Fibroblast of the aortic adventitia (primary cell): ENCODE data around the gene ZNF408. TPM values are rescaled to one million over a fixed set of nuclear protein-coding genes. Genes with fewer than 3 reads are reported as not detected.

Experiments used
- DNase-seq: peaks from one replicate; pipeline ENCODE4 v3.0.0-alpha.2; 2010; ENCODE audit warnings: low read depth
- H3K4me3 ChIP-seq: 2 replicates; pipeline ENCODE4 v1.5.1; 2011; ENCODE audit warnings: low read depth, mild to moderate bottlenecking, control low read depth, low read length, moderate library complexity
- total RNA-seq: library from RNA; depleted of rRNA; stranded (reverse); fragments of >200 nt; gene quantifications from 2 replicates; pipeline ENCODE4 v1.2.3, GENCODE V29; 2012; ENCODE audit warnings: low replicate concordance
- TF ChIP-seq, protein P1 (sequence below): IDR thresholded peaks from 2 replicates; pipeline ENCODE4 v1.5.1; 2011; ENCODE audit warnings: mild to moderate bottlenecking, low read length, control low read depth, inconsistent platforms; ENCODE audit not compliant: insufficient read depth

The ZNF408 gene
- total RNA-seq, 1 donor: 9.3 TPM

DNA sequence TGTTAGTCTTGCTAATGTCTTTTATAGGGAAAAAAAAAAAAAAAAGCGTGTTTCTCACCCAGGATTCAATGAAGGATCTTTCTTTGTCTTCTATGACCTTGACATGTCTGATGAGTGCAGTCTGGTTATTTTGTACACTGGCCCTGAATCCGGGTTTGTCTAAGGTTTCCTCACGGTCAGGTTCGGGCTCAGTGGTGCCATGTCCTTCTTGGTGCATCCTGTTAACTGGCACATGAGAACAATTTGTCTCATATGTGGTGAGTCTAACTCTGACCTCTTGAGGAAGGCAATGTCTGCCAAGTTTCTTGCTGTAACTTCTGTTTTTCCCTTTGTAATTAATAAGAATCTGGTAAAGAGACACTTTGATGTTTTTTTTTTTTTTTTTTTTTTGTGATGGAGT lies 30.7 kb downstream of the ZNF408 start:
- TF ChIP-seq, protein P1, sequence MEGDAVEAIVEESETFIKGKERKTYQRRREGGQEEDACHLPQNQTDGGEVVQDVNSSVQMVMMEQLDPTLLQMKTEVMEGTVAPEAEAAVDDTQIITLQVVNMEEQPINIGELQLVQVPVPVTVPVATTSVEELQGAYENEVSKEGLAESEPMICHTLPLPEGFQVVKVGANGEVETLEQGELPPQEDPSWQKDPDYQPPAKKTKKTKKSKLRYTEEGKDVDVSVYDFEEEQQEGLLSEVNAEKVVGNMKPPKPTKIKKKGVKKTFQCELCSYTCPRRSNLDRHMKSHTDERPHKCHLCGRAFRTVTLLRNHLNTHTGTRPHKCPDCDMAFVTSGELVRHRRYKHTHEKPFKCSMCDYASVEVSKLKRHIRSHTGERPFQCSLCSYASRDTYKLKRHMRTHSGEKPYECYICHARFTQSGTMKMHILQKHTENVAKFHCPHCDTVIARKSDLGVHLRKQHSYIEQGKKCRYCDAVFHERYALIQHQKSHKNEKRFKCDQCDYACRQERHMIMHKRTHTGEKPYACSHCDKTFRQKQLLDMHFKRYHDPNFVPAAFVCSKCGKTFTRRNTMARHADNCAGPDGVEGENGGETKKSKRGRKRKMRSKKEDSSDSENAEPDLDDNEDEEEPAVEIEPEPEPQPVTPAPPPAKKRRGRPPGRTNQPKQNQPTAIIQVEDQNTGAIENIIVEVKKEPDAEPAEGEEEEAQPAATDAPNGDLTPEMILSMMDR: no peak
- H3K4me3 ChIP-seq: no peak overlapping the region
- no peak for DNase-seq

DNA sequence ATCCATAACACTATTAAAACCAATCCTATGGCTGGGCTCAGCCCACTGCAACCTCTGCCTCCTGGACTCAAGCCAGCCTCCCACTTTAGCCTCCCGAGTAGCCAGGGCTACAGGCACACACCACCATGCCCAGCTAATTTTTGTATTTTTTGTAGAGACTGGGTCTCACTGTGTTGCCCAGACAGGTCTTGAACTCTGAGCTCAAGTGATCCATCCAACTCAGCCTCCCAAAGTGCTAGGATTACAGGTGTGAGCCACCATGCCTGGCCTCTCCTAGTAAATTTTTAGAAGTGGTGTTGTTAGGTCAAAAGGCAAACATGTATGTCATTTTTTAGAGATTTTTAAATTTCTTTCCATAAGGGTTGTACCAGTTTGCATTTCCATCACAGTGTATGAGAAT lies 32.4 kb downstream of the ZNF408 start:
- no peak overlapping the region for H3K4me3 ChIP-seq
- no peak for DNase-seq
- TF ChIP-seq, protein P1: no peak

DNA sequence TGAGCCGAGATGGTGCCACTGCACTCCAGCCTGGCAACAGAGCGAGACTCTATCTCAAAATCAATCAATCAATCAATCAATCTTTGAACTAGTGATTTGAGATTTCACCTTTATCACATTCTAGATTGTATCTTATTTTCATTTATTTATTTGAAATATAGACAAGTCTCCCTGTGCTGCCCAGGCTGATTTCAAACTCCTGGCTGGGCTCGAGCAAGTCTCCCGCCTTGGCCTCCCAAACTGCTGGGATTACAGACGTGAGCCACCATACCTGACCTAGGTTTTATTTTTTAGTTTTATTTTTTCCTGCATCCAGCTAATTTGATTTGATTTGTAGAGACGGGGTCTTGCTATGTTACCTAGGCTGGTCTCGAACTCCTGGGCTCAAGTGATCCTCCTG lies 35.3 kb downstream of the ZNF408 start:
- no peak for DNase-seq
- TF ChIP-seq, protein P1: no peak
- H3K4me3 ChIP-seq: no peak overlapping the region

DNA sequence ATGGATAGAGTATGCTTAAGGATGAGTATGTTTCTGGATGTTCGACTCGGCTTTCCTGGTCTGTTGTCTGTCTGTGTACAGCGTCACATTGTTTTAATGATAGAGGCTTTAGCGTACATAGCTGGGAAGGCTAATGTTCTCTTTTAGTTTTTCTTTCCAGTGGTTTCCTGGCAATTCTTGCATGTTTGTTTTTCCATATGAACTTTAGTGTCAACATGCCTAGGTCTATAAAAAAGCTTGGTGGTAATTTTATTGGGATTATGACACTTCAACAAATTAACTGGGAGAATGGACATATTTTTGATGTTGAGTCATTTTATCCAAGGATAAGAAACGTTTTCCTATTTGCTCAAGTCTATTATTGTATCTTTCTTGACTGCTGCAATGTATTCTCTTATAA lies 35.8 kb downstream of the ZNF408 start:
- DNase-seq: no peak
- no peak overlapping the region for H3K4me3 ChIP-seq
- TF ChIP-seq, protein P1: no peak

DNA sequence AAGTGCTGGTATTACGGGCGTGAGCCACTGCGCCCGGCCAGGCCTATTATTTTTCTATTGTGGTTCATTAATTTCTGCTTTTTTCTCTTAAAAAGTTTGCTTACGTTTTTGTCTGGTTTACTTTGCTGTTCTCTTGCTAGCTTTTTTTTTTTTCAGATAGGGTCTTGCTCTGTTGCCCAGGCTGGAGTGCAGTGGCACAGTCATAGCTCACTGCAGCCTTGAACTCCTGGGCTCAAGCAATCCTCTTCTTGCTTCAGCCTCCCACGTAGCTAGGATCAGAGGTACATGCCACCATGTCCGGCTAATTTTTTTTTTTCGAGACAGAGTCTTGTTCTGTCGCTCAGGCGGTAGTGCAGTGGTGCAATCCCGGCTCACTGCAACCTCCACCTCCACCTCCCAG lies 36.9 kb downstream of the ZNF408 start:
- DNase-seq: no peak
- TF ChIP-seq, protein P1: no peak
- no peak overlapping the region for H3K4me3 ChIP-seq

DNA sequence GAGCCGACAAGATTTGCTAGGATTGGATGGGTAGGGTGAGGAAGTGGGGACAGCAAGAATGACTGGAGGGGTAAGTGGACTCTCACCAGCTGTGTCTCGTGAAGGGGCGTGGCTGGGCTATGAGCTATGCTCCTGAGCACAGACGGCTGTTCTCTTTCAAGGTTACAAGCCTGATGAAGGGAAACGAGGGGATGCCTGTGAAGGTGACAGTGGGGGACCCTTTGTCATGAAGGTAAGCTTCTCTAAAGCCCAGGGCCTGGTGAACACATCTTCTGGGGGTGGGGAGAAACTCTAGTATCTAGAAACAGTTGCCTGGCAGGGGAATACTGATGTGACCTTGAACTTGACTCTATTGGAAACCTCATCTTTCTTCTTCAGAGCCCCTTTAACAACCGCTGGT lies 38.1 kb downstream of the ZNF408 start:
- TF ChIP-seq, protein P1: no peak
- no peak overlapping the region for H3K4me3 ChIP-seq
- DNase-seq: no peak
